NB4 (cell line): ENCODE measurements around the gene KIF9.

Source experiments
- CTCF ChIP-seq: IDR thresholded peaks from one replicate; pipeline ENCODE4 v1.5.1; 2012; ENCODE audit warnings: low read depth, low read length
- MAX ChIP-seq: IDR thresholded peaks from 2 replicates; pipeline ENCODE4 v1.6.1; 2011; ENCODE audit warnings: low read depth, low read length
- POLR2A ChIP-seq: IDR thresholded peaks from 2 replicates; pipeline ENCODE4 v1.6.1; 2011; ENCODE audit warnings: mild to moderate bottlenecking; ENCODE audit not compliant: insufficient read length; ENCODE audit errors: extremely low read depth

- TF ChIP-seq POLR2A (no peak), CTCF (no peak), MAX (no peak)
These were observed 23.4 kb upstream of the KIF9 start for GRCh38 chr3:47306022-47306421.
